Right lobe of liver (tissue), 6 donors: ENCODE measurements around the gene CUBN. TPM values are rescaled to one million over a fixed set of nuclear protein-coding genes. Genes with fewer than 3 reads are reported as not detected.

ENCODE experiments used
- ATAC-seq, 4 donors: fragments of 200-7000 bp; cut with Tn5 transposase; one replicate each; pipeline ENCODE4 v1.9.1; 2020; ENCODE audit warnings: mild to moderate bottlenecking in 4 of 4, moderate library complexity in 4 of 4
- DNase-seq, 3 donors: peaks; one replicate each; pipeline ENCODE4 v3.0.0-alpha.2; 2020
- H3K27ac ChIP-seq, 3 donors: fragments of 200-600 bp; one replicate each; pipeline ENCODE4 v1.8.0; 2022
- H3K27me3 ChIP-seq, 2 donors: fragments of 200-600 bp; one replicate each; pipeline ENCODE4 v1.8.0; 2022
- H3K36me3 ChIP-seq, 4 donors: fragments of 200-600 bp; sonication (generic) in 1 of 4; one replicate each; pipeline versions ENCODE4 v1.5.1 to v1.8.0; 2017 to 2022; ENCODE audit warnings: control low read depth in 1 of 4
- H3K4me1 ChIP-seq, 4 donors: fragments of 200-600 bp; sonication (generic) in 1 of 4; one replicate each; pipeline versions ENCODE4 v1.5.1 to v1.8.0; 2017 to 2022; ENCODE audit warnings: control low read depth in 1 of 4
- H3K4me3 ChIP-seq, 3 donors: fragments of 200-600 bp; one replicate each; pipeline ENCODE4 v1.8.0; 2022
- H3K9me3 ChIP-seq, 4 donors: fragments of 200-600 bp; sonication (generic) in 1 of 4; one replicate each; pipeline versions ENCODE4 v1.5.1 to v1.8.0; 2017 to 2022; ENCODE audit warnings: control low read depth in 1 of 4
- CTCF ChIP-seq, 4 donors: fragments of 200-600 bp in 3 of 4; fragments of 450-650 bp in 1 of 4; IDR thresholded peaks; one replicate each; pipeline versions ENCODE4 v1.5.1 to v1.8.0; 2016 to 2022; ENCODE audit warnings: antibody characterized with exemption in 4 of 4, mild to moderate bottlenecking in 2 of 4
- POLR2A ChIP-seq: fragments of 450-650 bp; IDR thresholded peaks from one replicate; pipeline ENCODE4 v1.6.1; 2017; ENCODE audit warnings: antibody characterized with exemption, mild to moderate bottlenecking
- WGBS: methylation state at CpG from one replicate; pipeline ENCODE4 v1.1.6; 2018; ENCODE audit warnings: low coverage, low lambda C conversion rate; ENCODE audit not compliant: insufficient coverage; ENCODE audit errors: missing lambda C conversion rate; 5-methylcytosine and 5-hydroxymethylcytosine counted together
- intact Hi-C, 2 donors: fragments of 100-400 bp; cut with DNase I; formaldehyde crosslinking; loops; one replicate each; pipeline versions ENCODE4 v1.11.2 to v1.14.1; 2022
- total RNA-seq, 6 experiments: library from RNA; depleted of rRNA in 2 of 6; stranded (reverse); fragments of >200 nt in 2 of 6; fragmentation: NEBNext Ultra II Directional in 3 of 6; extraction: Animal tissue kit (Norgen Biotek cat#: 25700) in 3 of 6; gene quantifications; one replicate each; pipeline versions ENCODE4 v1.1.0 to v1.2.4, GENCODE V29; 2016 to 2023
- donor health status: DM: no; HTN: yes; CAD: no.
- donor health status: DM: no; HTN: no; CAD: no.
- donor health status: DM: no; HTN: no; CAD: no.
- donor health status: DM: no; HTN: yes; CAD: no.
- donor health status: DM: no; HTN: yes; CAD: no.

Gene CUBN
- total RNA-seq, 6 experiments from 2014 or later = 0.07 to 0.74 (median 0.27) TPM

- H3K27ac ChIP-seq = no peak overlapping the region
- no peaks in the 10 kb centered on the region for H3K27me3 ChIP-seq
- TF ChIP-seq CTCF (IDR thresholded peaks at IDR 0.05) (no peak), POLR2A (no peak)
- no peaks in the 10 kb centered on the region for H3K9me3 ChIP-seq
- ATAC-seq (no peak), DNase-seq (no peak)
- H3K4me1 ChIP-seq = no peaks in the 10 kb centered on the region
- H3K4me3 ChIP-seq = no peak overlapping the region
- no peaks in the 10 kb centered on the region for H3K36me3 ChIP-seq
- no CpG with 5 or more reads among the region's 4 CpGs for WGBS
- intact Hi-C loops = no loop called here
Measured at GRCh38 chr10:16822726-16823360, 306.8 kb downstream of the CUBN start.

GRCh38 chr10:16822027-16822426 lies 307.6 kb downstream of the CUBN start:
- 56% methylated on average over 2 of the region's 2 CpGs for WGBS
- TF ChIP-seq POLR2A = no peak
- no peak for TF ChIP-seq CTCF (IDR thresholded peaks at IDR 0.05)
- Histone ChIP-seq H3K4me3 (no peak overlapping the region), H3K4me1 (no peaks in the 10 kb centered on the region), H3K27ac (no peak overlapping the region), H3K9me3 (no peaks in the 10 kb centered on the region), H3K36me3 (no peaks in the 10 kb centered on the region), H3K27me3 (no peaks in the 10 kb centered on the region)
- no peak for DNase-seq
- no peak for ATAC-seq
- intact Hi-C loops = no loop called here

GRCh38 chr10:16820421-16820820 lies 309.2 kb downstream of the CUBN start:
- WGBS = 63% methylated on average over 5 of the region's 5 CpGs
- H3K4me3 ChIP-seq = no peak overlapping the region
- no peak for TF ChIP-seq POLR2A
- no peak for TF ChIP-seq CTCF (IDR thresholded peaks at IDR 0.05)
- no peak overlapping the region for H3K27ac ChIP-seq
- H3K27me3 ChIP-seq = no peaks in the 10 kb centered on the region
- intact Hi-C loops = no loop called here
- no peaks in the 10 kb centered on the region for H3K9me3 ChIP-seq
- peaks cover 0 to 4% (median 0%) of the 10 kb centered on the region in 4 donors for H3K4me1 ChIP-seq
- ATAC-seq (no peak), DNase-seq (no peak)
- no peaks in the 10 kb centered on the region for H3K36me3 ChIP-seq

- WGBS = no CpG with 5 or more reads among the region's 1 CpG
- ATAC-seq = no peak
- no peak for DNase-seq
- Histone ChIP-seq H3K4me1 (peaks cover 0 to 4% (median 0%) of the 10 kb centered on the region in 4 donors), H3K27me3 (no peaks in the 10 kb centered on the region), H3K9me3 (no peaks in the 10 kb centered on the region), H3K36me3 (no peaks in the 10 kb centered on the region), H3K4me3 (no peak overlapping the region), H3K27ac (no peak overlapping the region)
- intact Hi-C loops = no loop called here
- TF ChIP-seq POLR2A = no peak
- no peak for TF ChIP-seq CTCF (IDR thresholded peaks at IDR 0.05)
Measured at GRCh38 chr10:16820018-16820417, 309.6 kb downstream of the CUBN start.
